ENCODE results near the gene PDCD7.
A peak's percentile ranks its signal among the peaks of the same experiment; 100 is the strongest.
"Not testable (repeated sequence)": the region's sequence is repeated elsewhere in the genome, so short reads cannot be mapped to it uniquely, and the experiment has no call there.

PDCD7 gene

DNA sequence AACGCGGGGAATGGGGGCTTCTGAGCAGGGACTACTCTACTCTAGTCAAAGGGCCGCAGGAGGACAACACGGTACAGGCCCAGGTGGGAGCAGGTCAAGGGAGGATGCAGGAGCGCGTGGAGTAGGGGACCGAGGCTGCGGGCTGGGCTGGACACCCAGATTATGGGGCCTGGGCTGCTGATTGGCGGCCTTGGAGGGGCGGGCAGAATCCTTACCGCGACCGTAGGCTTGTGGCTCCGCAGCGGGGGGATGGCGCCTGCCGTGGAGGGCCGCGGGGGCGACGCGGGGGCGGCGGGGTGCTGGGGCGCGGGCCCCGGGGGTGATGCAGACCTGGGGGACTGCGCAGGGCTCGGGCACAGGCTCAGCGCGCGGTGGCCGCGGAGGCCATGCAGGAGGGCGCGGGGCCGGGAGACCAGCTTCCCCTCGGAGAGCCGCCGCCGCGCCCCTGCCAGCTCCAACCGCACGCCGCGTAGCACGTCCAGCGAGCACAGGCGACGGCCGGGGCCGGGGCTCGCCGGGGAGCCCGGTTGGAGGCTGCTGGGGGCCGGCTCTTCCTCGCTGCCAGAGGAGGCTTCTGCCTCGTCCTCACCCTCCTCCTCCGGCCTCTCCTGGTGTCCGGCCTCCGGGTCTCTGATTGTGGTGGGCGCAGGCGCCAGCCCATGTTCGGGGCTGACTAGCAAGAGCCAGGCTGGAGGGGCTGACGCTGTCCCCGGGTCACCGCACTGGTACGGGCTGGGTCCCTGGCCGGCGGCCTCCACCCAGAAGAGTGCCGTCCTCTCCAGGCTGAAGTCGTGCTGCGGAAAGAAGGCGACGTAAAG lies 31.5 kb downstream of the PDCD7 start:
- DNase-seq (ENCODE audit: low read depth), result no peak
- TF ChIP-seq, protein P1, sequence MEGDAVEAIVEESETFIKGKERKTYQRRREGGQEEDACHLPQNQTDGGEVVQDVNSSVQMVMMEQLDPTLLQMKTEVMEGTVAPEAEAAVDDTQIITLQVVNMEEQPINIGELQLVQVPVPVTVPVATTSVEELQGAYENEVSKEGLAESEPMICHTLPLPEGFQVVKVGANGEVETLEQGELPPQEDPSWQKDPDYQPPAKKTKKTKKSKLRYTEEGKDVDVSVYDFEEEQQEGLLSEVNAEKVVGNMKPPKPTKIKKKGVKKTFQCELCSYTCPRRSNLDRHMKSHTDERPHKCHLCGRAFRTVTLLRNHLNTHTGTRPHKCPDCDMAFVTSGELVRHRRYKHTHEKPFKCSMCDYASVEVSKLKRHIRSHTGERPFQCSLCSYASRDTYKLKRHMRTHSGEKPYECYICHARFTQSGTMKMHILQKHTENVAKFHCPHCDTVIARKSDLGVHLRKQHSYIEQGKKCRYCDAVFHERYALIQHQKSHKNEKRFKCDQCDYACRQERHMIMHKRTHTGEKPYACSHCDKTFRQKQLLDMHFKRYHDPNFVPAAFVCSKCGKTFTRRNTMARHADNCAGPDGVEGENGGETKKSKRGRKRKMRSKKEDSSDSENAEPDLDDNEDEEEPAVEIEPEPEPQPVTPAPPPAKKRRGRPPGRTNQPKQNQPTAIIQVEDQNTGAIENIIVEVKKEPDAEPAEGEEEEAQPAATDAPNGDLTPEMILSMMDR (IDR thresholded peaks at IDR 0.05; ENCODE audit: insufficient read depth, low read depth, low read length, missing control alignments), result no peak
- H3K4me3 ChIP-seq (ENCODE audit: low read depth, low read length), result no peak overlapping the region

DNA sequence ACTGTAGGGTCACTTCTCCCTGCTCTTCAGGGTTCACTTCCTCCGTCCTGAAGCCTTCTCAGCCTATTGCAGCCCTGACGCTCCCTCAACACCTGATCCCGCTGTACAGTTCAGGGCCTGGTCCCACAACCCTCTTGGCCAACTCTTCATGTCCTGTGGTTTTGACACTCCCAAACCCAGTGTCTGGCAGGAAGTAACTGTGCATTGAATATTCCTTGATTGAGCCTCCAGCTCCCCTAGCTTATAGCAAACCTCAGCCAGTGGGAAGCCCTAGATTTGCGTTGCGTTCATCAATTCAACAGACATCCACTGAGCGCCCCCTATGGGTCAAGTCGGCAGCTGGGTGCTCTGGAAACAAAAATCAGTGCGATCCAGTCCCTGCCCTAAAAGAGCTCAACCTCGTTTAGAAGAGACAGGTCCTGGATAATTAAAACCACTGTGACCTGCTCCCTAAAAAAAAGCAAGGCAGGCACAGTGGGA lies 32.2 kb downstream of the PDCD7 start:
- no peak overlapping the region for H3K4me3 ChIP-seq (ENCODE audit: low read depth, low read length)
- TF ChIP-seq, protein P1 (IDR thresholded peaks at IDR 0.05; ENCODE audit: insufficient read depth, low read depth, low read length, missing control alignments), result peak; percentile 71
- peak; percentile 65 for DNase-seq (ENCODE audit: low read depth)

DNA sequence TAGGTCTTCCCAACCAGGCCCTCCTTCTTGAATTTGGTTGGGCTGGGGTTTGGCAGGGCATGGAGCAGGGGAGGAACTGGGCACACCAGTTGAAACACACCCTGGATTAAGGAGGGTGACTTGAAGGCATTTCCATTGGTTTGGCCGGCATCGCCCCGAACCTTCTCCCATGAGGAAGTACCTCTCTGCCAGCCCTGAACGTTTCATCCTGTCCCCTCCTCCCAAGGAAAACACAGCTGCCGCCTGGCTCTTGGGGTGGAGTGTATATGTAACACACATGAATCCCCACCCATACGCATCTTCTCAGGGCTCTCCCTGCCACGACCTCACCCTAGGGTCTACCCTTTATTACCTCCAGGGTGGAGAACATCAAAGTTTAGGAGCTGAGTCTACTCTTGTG lies 33.2 kb downstream of the PDCD7 start:
- H3K4me3 ChIP-seq (ENCODE audit: low read depth, low read length), result no peak overlapping the region
- TF ChIP-seq, protein P1 (IDR thresholded peaks at IDR 0.05; ENCODE audit: insufficient read depth, low read depth, low read length, missing control alignments), result no peak
- no peak for DNase-seq (ENCODE audit: low read depth)

DNA sequence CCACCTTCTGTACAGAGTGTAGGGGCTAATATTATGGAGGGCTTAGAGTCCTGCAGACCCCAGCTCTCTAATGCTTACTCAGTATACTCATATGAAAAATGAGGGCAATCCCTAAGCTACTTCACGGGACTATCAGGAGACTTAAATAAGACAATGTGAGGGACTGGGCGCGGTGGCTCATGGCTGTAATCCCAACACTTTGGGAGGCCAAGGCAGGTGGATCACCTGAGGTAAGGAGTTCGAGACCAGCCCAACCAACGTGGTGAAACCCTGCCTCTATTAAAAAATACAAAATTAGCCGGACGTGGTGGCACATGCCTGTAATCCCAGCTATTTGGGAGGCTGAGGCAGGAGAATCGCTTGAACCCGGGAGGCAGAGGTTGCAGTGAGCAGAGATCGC lies 33.8 kb downstream of the PDCD7 start:
- H3K4me3 ChIP-seq (ENCODE audit: low read depth, low read length); DNase-seq (ENCODE audit: low read depth): not testable (repeated sequence)

DNA sequence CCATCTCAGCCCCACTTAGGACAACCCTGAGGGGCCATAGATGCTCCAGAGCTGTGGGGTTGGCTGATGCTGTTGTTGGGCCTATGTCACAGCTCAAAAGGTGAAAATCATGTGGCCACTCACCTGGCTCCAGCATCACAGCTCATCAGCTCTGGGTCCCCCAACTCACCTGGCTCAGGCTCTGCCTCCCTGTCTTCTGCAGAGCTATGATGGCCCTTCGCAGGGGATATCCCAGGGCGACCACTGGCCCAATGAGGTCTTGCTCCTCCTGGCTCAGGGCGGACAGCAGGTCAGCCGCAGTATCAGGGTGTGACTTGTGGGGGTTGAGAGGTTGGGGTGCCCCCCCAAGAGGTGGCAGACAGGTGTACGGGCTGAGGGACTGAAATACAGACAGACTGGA lies 34.3 kb downstream of the PDCD7 start:
- no peak overlapping the region for H3K4me3 ChIP-seq (ENCODE audit: low read depth, low read length)
- TF ChIP-seq, protein P1 (IDR thresholded peaks at IDR 0.05; ENCODE audit: insufficient read depth, low read depth, low read length, missing control alignments), result no peak
- DNase-seq (ENCODE audit: low read depth), result no peak

DNA sequence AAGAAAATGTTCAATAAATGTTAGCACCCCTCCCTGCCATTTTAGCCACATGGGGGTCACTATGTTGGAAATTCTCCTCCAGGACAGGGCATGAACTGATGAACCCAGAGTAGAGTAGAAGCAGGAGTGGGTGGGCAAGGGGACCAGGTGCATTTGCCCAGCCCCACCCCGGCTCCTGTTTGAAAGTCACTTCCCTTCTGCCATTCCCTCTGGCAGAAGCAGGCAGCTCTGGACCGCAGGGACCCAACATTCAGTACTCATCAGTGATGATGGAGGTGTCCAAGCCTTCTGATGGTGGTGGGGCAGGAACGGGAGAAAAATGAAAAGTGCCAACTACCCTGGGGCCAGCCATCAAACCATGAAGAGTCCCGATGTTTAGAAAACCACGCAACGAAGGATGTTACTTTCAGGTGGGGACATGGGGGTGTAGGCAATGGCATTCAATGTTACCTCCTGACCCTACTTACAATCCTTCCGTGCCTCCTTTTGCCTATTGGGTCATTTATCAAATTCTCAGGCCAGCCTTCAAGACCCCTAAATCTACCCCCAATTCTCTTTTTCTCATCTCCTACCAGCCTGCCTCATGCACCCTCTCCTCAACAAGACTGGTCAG lies 35.9 kb downstream of the PDCD7 start:
- TF ChIP-seq, protein P1 (IDR thresholded peaks at IDR 0.05; ENCODE audit: insufficient read depth, low read depth, low read length, missing control alignments), result no peak
- no peak overlapping the region for H3K4me3 ChIP-seq (ENCODE audit: low read depth, low read length)
- DNase-seq (ENCODE audit: low read depth), result no peak

DNA sequence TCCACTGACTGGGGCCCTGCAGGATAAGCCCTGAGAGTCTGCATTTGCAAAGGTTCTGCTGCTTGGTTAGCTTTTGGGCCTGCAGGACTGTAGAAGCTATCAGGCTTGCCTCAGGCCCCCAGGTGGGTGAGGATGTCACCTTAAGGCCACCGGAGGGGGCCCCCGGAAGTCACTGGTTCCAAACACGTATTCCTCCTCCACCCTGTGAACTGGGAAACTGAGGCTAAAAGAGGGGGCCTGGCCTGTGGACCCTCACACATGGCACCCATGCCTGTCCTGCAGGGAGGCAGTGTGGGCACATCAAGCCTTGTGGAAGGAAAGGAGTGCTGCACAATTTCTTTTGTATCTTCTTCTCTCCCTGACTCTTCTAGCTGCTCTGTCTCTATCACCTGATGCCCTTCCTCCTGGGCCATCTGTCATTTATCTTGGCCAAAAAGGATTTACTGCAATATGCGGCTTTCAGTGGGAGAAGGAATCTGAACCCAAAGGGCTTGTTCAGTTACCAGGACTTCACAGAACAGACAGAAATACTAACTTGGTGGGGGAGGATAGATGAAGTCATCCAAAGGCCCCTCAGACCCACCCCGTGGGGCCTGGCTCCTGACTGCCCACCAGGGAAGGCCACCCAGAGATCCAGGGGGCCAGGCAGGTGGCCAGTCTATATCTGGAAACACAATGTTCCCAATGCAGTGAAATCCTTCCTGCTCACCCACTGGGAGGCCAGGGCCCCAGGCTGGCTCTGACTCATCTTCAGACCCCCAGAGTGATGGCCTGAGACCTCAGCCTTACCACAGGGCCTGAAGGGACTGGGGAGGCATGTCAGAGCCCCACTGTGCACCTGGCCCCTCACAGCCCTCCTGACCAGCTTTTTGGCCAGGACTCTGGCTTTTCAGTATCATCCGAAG lies 36.9 kb downstream of the PDCD7 start:
- no peak for DNase-seq (ENCODE audit: low read depth)
- TF ChIP-seq, protein P1 (IDR thresholded peaks at IDR 0.05; ENCODE audit: insufficient read depth, low read depth, low read length, missing control alignments), result no peak
- H3K4me3 ChIP-seq (ENCODE audit: low read depth, low read length), result no peak overlapping the region

All from GM12865 (cell line).